ENCODE measurements around the gene CRTC3.

The CRTC3 gene

DNA sequence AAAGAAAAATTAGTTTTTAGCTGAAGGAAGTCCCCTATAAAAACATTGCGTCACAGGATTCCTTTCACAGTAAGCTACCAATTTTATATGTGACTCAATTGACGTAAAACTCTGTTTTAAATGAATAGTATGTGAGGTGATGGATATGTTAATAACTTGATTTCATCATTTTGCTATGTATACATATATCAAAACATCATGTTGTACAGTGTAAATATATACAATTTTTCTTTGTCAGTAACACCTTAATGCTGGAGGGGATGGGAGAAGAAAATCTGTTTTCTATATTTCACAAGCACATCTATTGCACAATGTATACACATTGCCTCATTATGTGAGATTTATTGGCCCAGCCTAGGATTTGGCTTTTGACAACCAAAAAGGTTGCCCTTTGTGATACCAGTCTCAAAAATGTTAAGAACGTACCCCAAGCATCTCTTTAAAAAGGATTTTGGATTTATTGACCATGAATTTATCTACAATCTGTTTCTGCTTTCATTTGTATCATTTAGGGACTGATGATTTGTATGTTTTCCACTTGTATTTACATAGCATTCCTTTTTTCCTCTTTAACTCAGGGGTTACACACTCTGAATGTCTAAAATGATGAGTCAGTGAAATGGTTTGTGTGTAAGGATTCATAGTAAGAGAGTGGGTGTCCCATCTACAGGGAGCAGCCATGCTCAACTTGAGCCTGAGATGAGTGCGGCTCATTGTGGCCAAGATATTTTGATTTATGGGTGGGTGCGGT lies 62.6 kb downstream of the CRTC3 start:
- DNase-seq (ENCODE audit: low read depth in 3 of 3, low spot score in 1 of 3), result no peak

DNA sequence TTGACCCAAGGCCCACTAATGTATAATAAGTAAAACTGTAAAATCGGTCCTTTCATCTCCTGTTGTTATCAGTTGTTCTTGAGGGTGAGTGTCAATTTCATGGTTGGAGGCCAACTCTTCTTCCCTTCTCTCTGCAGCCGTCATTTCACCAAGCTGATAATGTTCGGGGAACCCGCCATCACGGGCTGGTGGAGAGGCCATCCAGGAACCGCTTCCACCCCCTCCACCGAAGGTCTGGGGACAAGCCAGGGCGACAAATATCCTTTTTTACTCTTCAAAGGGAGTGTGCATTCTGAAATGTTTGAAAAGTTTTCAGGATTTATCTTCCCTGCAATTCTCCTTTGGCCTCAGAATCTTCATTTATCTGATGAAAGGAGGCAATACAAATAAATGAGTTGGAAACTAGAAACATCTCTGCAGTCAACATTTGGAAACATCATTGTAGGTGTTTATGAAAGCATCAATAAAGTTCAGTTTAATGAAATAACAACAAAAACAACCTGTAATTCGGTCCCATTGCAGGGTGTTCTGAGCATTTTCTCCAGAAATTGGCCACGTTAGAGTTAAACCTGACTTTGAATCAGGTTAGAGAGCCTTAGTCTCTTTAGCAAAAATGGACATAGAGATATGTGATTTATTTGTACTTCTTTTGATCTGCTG lies 63.9 kb downstream of the CRTC3 start:
- no peak for DNase-seq (ENCODE audit: low read depth in 3 of 3, low spot score in 1 of 3)

DNA sequence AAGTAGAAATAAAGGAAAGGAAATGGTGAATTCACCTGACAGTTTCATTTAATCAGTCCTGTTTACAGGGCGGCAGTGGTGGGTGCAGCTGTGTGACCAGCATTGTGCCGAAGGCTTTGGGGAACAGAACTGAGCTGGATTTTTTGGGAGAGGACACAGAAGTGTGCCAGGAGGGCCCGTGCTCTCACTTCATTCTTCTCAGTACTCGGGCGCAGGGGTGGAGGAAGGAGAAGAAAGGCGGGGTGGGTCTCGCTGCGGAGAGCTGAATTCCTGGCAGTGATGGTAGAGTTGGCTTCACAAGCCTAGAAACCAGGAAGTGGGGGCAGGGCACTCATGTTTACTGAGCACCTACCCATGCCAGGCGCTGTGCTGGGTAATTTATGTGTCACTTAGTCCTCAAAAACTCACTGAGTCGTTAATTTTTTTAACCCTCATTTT lies 64.6 kb downstream of the CRTC3 start:
- DNase-seq (ENCODE audit: low read depth in 3 of 3, low spot score in 1 of 3), result peak; percentile 50 to 68 (median 55)

DNA sequence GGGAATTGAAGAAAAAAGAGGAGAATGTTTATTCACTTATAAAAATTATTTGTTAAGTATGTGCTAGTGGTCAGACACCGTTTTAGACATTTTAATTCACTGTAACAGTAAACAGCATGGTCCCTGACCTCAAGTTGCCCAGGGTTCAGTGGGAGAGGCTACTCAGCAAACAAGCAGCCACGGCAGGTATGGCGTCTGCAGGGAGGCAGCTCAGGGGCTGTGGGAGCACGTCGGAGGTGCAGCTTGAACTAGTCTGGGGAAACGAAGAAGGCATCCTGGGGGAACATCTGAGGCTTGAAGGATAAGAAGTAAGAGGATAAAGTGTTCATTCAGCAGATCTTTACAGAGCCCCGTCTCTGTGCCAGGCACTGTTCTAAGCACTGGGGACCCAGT lies 66.0 kb downstream of the CRTC3 start:
- no peak for DNase-seq (ENCODE audit: low read depth in 3 of 3, low spot score in 1 of 3)

DNA sequence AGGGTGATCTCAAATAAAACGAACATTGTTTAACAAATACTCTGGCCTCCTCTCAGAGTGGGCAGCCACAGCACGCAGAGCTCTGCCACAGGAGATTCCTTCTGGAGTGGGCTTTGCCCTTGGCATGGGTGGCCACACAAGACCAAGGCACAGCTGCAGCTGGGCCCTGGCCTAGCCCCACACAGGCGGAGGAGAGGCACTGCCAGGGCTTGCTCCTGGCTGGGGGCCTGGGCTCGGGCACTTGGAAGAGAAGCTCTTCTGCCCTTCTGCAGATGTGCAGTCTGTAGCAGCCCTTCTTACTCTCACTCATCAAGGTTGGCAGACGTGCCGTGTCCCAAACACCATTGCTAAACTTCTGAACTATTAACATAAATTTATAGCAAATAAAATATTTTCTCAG lies 67.2 kb downstream of the CRTC3 start:
- DNase-seq (ENCODE audit: low read depth in 3 of 3, low spot score in 1 of 3), result no peak

DNA sequence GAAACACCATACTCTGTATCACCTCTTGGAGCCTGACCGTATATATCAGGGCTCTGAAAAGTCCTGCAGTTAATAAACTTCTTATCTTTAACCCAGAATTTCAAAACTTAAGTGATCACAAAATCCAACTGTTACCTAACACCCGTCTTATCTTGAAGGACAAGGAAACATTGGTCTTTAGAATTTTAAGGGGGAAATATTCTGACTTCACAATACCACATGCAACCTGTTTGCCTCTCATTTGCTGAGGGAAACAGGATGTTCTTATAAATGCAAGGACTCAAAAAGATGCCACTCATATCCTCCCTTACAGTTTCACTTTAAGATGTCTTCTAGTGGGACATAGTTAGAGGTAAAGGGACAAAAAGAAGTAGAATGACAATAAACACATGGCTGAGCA lies 67.9 kb downstream of the CRTC3 start:
- DNase-seq (ENCODE audit: low read depth in 3 of 3, low spot score in 1 of 3), result no peak

DNA sequence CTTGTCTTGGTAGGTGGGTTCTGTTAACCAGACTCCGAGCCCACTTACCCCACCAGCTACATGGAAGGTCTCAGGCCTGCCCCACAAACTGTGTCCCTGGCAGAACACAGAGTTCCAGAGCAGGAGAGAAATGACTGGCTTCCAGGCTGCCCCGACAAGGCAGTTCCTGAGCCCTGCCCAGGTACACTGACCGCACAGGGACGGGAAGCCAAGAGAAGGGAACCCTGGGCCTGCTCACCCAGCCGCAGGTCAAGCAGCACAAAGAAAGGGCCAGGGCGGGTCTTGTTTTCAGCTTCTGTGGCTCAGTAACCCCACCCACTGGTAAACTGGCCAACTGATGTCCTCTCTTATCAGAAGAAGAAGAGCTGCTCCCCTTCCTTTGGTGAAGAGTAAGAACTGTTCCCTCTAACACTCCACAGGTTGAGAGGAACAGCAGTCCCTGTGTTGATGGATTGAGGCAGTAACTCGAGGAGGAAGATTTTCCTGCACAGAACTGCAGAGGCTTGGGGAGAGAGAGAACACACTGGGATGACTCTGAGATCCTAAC lies 68.4 kb downstream of the CRTC3 start:
- DNase-seq (ENCODE audit: low read depth in 3 of 3, low spot score in 1 of 3), result no peak

DNA sequence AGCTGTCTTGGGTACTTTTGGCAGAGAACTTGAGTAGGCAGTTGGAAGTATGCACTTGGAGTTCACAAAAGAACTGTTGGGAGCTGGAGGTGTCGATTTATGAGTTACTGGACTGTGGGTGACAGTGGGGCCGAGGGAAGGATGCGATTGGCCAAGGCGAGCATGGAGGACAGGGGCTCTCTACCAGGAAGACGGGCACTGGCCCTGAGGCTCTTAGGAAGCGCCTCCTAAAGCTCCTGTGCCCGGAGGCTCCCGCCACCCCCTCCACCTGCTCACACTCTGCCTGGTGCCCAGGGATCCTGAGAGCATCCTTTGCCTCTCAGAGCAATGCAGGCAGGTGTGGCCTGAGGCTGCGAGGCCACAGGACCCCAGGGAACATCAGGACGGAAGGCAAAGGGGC lies 69.0 kb downstream of the CRTC3 start:
- no peak for DNase-seq (ENCODE audit: low read depth in 3 of 3, low spot score in 1 of 3)

DNA sequence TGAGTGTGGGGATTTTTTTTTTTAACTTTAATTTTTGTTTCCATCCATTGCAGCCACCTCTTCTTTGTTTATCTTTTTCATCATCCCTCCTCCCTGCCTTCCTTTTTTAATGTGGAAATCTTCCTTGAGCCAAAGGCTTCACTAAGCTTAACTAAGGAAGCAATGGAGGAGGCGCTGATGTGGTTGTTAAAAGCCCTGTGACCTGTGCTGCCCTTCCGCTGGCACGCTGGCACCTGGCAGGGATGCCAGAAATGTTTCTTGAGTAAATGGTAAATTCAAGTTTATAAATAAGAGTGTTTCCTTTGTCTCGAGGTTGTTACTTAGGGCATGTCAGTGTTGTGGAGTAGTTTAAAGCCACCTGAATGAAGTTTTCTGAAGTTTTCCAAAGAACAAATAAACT lies 69.4 kb downstream of the CRTC3 start:
- DNase-seq (ENCODE audit: low read depth in 3 of 3, low spot score in 1 of 3), result no peak

DNA sequence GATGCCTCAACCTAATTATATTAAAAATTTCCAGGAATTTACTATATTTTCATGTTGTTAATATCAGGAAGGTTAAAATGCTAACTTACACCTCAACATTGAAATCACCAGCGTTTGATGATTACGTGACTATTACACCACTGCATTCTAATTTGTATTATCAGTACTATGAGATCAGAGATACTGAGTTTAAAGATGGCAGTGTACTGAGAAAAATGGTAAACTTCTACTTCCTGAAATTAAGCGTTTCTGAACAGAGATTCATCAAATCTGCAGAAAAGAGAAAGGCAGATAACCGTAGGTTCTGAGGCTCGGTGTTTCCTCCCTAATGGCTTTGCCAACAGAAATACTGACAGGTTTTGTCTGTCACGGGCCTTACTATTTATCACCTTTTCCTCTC lies 69.9 kb downstream of the CRTC3 start:
- no peak for DNase-seq (ENCODE audit: low read depth in 3 of 3, low spot score in 1 of 3)

DNA sequence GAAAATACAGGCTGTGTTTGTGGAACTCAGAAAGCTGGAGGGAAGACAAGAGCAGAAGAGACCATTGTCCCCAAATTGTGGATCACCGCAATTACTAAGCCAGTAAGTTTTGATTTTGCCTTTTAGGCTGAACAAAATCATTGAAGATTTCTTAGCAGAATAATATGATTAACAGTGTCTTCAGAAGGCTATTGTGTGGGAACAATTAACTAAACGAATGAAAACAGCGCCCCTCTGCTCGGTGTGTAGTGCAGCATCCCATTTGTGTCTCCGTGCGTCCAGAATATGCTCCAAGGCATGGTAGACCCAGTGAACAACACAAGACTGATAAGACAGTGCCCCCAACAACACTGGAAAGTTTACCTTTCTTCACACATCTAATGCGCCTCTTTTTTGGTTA lies 71.2 kb downstream of the CRTC3 start:
- no peak for DNase-seq (ENCODE audit: low read depth in 3 of 3, low spot score in 1 of 3)

DNA sequence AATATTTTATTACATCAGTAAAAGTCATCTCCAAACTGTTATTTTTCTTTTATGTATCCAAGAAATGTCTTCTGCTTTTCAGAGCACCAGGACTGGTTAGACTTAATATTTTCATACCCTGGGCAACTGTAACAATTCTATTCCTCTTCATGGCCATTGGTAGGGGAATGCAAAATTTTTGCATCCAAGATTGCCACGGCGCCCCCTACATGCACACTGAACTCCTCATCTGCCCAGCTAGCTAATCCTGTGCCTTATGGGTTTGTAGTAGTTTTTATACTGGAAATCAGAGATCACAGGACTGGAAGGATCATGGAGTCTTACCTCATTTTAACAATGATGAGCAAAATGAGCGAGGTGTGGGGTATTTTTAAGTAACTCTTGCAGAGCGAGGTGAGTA lies 74.2 kb downstream of the CRTC3 start:
- DNase-seq (ENCODE audit: low read depth in 3 of 3, low spot score in 1 of 3), result peak in 1 of 3 donors; percentile 21

DNA sequence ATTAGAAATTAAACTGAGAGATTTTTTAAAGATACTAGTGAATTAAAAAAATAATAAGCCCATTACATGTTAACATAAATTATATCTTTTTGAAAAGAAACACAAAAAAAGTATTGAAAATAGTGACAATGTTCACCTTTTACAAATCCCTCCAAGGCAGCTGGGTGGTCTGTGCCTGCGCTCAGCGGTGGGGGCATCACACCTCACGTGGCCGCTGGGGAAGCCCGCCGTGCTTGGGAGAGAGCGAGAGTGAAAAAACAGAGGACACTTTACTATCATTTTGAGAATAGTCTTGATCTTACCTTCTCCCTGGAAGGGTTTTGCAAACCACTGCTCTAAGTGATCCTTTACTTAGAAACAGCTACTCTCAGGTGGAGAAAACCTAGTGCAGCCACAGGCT lies 76.9 kb downstream of the CRTC3 start:
- no peak for DNase-seq (ENCODE audit: low read depth in 3 of 3, low spot score in 1 of 3)

DNA sequence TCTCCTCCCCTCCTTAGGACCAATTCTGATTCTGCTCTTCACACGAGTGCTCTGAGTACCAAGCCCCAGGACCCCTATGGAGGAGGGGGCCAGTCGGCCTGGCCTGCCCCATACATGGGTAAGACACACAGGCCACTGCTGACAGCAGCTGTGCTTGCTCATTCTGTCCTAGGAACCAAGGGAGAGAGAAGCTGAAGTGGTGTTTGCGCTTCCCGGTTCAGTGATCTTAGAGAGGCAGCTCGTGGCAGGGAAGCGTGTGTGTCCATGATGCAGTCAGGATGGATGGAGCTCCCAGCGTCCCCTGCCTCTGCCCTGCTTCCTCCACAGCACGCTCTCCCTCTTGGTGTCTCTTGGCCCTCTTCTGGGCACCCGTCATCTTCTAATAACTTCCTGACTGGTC lies 77.6 kb downstream of the CRTC3 start:
- DNase-seq (ENCODE audit: low read depth in 3 of 3, low spot score in 1 of 3), result no peak

DNA sequence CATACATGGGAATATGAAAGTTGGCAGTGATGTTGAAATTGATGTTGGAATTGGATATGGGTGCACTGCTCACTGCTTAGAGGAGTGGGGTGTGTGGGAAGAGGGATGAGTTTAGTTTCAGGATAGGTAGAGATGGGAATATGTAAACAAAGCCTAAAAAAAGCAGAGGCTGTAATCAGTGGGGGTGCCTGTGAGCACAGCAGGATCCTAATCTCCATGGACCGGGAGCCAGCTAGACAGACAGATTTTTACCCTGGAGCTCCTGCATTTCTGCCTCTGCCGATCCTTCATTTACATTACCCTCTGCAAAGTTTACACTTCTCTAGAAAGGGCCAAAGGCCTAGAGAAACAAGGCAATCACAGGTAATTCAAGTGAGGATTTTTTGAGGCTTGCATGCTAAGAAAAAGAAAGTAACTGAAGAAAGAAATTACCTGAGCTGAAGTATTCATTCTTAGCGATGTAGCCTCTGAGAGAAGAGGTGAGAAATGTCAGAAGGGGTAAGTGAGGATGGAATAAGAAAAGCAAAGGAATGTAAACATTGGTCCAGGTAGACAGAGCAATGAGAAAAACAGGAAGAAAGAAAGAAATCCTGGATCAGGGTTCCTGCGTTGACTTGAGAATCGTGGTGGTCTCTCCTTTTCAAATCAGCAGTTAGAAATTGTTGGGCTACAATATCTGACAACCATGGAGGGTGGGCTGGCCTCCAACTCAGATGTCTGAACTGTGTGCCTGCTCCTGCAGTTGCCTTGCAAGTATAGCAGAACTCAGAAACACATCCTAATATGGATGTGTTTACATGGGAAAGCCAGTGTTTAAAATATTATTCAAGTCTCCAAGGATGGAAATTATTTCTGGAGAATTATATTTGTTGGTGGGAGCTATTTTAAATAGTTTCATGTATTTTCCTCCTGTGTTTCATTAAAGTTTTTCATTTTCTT lies 79.8 kb downstream of the CRTC3 start:
- DNase-seq (ENCODE audit: low read depth in 3 of 3, low spot score in 1 of 3), result no peak

DNA sequence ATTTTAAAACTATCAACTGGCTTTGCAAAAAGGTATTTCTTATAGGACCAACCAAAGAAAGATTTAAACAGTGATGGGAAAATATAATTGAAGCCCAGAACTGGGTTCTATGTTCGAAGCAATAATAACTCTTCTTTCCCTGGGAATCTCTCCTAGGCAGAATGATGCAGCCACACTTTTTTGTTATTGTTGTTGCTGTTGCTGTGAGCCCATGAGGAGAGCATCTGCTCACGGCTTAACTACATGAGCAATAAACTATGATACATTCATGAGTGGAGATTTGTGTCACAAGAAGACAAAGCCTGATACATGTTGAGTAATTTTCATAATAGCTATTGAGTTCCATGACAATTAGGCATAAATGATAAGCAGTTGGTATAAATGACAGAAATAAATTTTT lies 80.5 kb downstream of the CRTC3 start:
- no peak for DNase-seq (ENCODE audit: low read depth in 3 of 3, low spot score in 1 of 3)

DNA sequence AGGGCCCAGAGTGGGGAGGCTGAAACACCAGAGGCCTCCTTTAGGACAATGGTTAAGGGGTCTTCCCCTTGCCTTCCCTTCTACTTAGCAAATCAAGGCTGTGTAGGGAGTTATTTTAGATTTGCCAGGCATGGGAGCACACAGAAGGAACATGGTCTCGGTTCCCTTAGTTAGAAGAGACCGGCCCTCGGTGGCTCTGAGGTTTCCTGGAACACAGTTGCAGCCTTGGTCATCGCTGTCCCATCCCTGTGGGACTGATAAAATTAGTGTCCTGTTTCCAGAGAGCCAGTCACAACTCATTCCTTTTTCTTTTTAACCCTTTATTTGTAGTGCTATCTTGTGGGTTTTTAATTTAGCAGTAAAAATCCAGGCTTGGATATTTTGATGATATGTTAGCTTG lies 81.4 kb downstream of the CRTC3 start:
- DNase-seq (ENCODE audit: low read depth in 3 of 3, low spot score in 1 of 3), result no peak

DNA sequence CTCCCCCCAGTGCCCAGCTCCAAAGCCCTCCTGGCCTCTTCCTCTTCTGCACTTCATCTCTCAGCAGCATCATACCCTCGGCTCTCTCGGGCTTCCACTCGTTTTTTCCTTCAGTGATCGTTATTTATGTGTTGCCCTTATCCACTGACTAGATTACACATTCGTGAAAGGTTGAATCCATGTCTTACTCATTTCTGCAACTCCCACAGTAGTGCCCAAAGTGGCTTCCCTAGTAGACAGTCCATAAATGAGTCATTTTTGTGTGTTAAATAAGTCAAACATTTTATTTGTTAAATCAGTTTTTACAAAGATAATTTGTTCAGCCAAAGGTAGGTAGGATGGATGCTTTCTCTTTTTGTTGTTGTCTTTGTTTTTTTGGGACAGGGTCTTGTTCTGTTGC lies 87.4 kb downstream of the CRTC3 start:
- DNase-seq (ENCODE audit: low read depth in 3 of 3, low spot score in 1 of 3), result no peak

DNA sequence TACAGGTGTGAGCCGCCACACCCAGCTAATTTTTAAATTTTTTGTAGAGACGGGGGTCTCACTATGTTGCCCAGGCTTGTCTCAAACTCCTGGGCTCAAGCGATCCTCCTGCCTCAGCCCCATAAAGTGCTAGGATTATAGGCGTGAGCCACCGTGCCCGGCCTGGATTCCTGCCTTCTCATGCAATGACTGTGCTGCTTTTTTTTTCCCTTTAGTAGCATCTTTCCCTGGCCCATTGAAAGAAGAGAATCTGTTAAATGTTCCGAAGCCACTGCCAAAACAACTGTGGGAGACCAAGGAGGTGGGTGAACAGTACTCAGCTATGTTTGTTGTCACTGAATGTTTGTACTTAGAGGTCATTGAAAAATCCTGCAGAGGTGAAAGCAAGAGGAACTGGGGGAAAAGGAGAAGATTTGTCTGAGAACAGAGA lies 88.0 kb downstream of the CRTC3 start:
- DNase-seq (ENCODE audit: low read depth in 3 of 3, low spot score in 1 of 3), result no peak

DNA sequence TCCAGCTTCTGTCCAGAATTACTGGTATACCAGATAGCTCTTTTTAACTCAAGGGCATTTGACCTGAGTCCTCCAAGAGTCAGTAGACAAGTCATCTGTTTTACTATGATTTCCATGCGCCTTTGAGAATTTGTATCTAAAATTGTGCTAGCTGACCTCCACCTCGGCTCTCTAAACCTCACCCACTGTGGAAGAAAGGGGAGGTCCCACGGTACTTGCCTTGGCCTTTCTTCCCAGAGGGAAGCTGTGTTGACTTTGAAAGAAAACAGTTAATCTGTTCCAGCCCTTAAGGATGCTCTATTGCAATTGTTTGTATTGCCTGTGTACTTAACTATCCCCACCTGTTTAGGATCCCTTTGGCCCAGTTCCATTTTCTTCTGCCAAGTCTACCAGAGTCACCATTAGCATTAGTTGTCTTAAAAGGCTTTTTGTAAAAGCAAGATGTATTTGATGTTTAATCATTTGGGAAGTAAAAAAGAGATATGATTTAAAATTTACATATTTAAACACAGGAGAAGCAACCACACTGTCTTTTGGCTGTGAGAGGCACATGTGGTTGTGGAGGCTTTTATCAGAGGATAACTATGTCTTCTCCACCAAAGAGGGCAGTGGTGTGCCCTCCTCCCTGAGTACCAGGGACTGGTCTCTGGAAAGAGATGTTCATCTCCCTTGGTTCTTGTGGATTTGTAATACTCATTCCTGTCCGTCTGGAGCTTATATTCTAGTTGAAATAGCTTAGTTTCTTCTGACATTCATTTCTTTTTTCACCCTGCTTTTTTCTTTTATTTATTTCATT lies 88.8 kb downstream of the CRTC3 start:
- DNase-seq (ENCODE audit: low read depth in 3 of 3, low spot score in 1 of 3), result no peak

DNA sequence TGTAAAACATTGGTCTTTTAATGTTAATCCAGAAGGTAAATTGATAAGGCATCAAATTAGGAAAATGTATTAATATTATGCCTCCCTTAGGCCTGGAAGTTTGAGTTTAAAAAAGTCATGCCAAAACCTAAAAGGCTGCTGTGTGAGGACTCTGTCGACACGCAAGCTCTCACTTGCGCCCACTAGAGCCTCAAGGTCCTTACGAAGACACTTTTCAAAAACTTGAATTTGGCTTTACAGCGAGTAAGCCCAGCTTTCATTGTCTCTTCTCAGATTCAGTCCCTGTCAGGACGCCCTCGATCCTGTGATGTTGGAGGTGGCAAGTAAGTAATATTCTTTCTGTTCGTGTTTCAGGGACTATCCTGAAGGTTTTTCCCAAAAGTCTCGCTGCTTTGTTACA lies 89.7 kb downstream of the CRTC3 start:
- DNase-seq (ENCODE audit: low read depth in 3 of 3, low spot score in 1 of 3), result no peak
